22Rv1 (cell line): Measurements from ENCODE around the gene ORC6.

Experiments
- H3K27ac ChIP-seq: fragments of 450-650 bp; 2 replicates; pipeline ENCODE4 v1.5.1; 2017
- CTCF ChIP-seq: fragments of 450-650 bp; IDR thresholded peaks from 2 replicates; pipeline ENCODE4 v1.5.1; 2017; ENCODE audit warnings: mild to moderate bottlenecking
- ZFX ChIP-seq: fragments of 450-650 bp; IDR thresholded peaks from 2 replicates; pipeline ENCODE4 v1.6.1; 2017; ENCODE audit warnings: antibody characterized with exemption, borderline replicate concordance

The ORC6 gene

GRCh38 chr16:46745617-46746016 lies 56.2 kb downstream of the ORC6 start:
- no peak overlapping the region for H3K27ac ChIP-seq
- TF ChIP-seq ZFX (no peak), CTCF (no peak)

GRCh38 chr16:46746821-46747776 lies 57.6 kb downstream of the ORC6 start:
- no peak overlapping the region for H3K27ac ChIP-seq
- no peak for TF ChIP-seq ZFX
- no peak for TF ChIP-seq CTCF
